Measurements from ENCODE around the gene SPOCK1.

SPOCK1 gene

DNA sequence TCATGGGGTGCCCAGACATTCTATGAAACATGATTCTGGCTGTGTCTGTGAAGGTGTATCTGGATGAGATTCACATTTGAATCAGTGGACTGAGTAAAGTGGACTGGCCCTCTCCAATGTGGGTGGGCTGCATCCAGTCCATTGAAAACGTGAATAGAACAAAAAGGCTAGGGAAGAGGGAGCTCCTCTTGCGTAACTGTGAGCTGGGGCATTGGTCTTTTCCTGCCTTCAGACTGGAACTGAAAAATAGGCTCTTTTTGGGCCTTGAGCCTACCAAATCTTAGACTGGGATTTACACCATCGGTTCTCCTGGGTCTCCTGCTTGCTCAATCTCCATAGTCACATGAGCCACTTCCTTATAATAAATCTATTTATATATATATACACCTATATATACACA lies 170.1 kb downstream of the SPOCK1 start:
- no peak for DNase-seq (ENCODE audit: low read depth)

DNA sequence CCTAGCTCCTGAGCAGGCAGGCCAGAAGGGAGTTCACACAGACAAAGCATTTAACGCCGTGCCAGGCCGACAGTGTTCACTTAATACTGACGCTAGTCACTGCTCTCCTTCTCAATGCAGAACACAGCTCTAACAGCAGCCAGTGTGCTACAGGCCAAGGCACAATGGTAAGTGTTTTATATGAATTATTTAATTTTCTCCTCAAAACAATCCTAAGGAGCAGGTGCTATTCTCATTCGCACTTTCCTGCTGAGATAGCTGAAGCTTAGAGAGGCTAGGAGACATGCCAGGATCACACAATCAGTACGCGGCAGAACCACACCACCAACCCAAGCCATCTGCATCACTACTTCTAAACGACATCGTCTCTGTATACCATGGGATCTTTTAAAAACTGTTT lies 170.7 kb downstream of the SPOCK1 start:
- no peak for DNase-seq (ENCODE audit: low read depth)

DNA sequence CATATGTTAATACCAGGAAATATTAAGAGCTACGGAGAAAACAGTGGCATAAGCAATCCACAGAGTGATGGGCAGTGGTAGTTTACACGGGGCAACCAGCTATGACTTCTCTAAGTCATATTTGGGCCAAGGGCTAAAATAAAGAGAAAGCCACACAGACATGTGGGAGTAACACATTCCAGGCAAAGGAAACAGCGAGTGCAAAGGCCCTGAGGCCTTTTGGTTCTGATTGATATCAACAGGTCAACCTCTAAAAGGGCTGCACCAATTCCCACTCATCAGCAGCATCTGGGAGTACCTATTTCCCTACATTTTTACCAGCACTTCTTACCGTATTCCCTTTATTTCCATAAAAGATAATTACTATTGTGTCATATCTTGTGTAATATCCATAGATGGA lies 173.4 kb downstream of the SPOCK1 start:
- DNase-seq (ENCODE audit: low read depth), result no peak

DNA sequence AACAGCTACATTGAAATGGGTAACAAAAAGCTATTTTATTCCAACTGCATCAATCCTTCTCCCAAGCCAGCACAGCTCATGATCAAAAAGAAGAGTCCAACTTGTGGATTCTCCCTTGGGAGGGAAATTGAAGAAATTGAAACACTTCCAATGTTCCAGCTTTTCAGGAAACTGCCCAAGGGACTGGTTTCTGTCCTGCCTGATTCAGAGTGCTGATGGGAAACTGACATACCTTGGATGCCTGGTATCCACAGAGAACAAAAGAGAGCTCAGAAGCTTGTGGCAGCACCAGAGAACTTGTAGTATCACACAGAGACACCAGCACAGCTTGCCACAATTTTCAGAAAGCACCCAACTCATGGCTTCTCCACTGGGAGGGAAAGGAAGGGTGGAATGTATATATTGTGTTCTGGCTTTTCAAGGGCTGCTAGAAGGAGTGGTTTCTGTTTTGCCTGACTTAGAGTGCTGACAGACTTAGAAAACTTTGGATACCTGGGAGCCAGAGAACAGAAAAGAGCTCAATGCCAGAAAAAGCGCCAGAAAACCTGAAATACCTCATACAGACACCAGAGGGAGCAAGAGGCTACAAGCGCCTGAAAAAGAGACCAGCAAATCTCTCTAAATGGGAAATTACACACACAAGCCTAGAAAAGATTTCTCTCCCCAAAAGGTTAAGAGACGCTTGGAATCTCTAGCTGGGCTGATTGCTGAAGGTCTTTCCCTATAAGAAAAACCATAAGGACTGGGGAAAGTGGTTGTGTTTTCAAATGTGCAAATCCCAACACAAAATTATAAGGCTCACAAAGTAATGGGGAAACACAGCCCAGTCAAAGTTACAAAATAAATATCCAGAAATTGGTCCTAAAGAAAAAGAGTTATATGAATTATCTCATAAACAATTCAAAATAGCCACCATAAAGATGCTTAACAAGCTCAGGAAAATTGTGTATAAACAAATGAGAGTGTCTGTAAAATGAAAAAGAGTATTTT lies 178.8 kb downstream of the SPOCK1 start:
- peak; percentile 3 for DNase-seq (ENCODE audit: low read depth)

DNA sequence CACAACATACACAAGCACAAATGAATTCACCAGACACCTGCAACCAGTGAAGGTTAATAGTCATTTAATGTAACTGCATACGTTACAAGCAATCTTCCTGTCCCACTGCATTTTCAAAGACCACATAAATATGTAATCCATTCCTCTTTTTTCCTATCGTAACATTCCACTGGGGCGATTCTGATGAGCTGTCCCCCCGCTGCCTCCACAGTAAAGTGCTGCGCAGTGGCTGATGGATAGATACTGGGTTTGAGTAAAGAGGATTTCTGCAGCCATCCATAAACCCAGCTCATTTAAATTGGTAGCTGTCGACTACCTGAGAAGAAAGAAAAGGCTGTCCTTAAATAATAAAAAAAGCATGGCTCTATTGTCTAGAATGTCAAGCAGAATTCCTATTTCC lies 181.1 kb downstream of the SPOCK1 start:
- no peak for DNase-seq (ENCODE audit: low read depth)

DNA sequence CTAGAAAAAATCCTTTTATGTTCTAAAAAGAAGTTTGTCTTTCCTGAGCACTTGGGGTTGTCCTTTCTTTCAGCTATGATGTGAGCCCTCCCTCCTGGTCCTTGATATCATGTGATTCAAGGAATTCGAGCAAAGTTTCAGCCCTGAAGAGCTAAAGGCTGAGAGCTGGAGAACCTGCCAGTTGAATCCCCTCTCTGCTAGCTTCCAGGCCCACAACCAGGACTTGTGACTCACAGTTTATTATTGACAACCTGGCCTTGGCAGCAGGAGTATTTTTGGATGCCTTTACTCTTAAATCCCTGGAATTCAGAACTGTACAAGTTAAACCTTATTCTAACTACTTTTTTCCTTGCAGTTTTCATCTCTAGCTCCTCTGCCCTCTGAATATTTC lies 182.8 kb downstream of the SPOCK1 start:
- no peak for DNase-seq (ENCODE audit: low read depth)

DNA sequence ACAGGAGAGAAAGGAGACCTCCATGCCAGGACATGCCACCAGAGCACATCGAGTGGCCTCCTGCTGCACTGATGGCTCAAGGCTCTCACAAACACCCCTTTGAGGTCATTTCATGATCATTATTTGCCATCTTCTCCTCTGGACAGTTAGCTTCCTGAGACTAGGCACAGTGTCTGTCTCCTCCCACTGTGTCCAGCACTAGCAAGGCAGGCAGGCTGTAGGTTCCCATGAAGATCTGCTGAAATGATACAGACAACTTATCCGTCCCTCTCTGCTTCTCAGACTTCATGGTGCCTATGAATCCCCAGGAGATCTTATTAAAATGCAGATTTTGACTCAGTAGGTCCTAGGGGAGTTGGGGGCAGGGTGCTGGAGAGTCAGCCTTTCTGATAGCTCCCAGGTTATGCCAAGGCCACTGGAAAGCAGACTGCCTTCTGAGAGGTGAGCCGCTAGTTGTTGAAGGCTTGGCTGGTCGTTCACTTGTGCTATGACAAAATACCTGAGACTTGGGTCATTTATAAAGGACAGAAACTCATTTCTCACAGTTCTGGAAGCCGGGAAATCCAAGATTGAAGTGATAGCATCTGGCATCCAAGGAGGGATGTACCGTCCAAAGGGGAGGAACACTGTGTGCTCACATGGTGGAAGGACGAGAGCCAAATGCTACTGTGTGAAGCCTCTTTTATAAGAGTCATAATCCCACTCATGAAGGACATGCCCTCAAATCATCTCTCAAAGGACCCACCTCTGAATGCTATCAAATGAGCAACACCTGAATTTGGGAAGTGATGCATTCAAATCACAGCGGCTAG lies 183.4 kb downstream of the SPOCK1 start:
- DNase-seq (ENCODE audit: low read depth), result no peak

DNA sequence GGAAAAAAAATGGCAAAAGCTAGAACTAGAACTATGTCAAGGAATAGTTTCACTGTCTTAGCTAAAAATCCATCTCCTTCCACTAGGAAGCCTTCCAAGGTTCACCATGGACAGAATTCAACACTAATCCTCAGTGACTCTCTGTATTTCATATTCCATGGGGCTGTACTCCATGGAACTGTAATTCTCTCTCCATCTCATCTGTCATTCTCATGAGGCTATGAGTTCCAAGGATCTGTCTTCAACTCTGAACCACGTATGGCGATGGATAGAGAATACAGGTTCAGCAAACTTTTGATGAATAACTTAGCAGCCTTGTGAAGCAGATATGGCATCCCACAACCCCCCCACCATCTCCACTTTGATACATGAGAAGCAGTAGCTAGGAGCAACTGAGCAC lies 184.0 kb downstream of the SPOCK1 start:
- no peak for DNase-seq (ENCODE audit: low read depth)

DNA sequence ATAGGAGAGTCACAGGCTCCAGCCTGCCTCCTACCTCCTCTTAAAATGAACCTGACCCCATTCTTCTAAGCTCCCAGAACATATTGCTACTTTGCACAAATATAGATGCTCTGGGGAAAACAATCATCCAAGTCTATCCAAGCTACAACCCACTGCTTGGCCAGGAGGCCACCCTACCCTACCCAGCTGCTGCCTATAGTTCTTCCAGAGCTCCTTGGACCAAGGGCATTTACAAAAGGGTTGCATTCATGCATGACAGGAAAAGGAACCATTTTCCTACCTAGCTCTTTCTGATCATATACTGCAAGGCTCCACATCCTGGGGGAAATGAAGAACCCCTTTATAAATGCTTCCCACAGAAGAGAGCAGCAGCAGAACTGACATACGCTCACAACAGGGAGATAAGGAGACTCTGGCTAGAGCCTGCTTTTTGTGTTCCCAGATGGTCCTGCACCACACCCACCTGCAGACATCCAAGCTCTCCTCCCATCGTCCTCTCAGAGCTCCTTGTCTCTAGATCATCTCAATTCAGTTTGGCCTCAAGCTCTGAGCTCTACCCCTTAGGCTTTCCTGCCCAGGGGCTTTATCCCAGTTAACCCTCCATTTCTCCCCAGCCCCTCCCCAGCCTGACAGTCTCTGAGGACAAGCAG lies 185.5 kb downstream of the SPOCK1 start:
- DNase-seq (ENCODE audit: low read depth), result no peak

DNA sequence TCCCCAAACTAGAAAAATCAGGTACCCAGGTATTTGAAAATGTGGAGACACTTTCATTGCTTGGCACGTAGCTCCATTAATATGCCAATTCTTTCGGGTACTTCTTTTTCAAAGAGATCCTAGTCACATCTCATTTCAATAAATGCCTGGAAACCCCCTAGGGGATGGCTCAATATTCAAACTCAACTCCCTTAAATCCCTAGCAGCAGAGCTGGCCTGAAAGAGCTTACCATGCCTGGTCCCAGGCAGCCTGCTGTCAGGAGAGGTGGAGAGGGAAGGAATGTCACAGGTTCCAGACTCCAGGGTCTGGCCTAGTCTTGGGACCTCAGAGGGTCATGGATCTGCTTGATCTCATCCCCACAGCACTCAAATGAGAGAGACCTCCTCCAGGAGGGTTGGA lies 187.1 kb downstream of the SPOCK1 start:
- DNase-seq (ENCODE audit: low read depth), result no peak

DNA sequence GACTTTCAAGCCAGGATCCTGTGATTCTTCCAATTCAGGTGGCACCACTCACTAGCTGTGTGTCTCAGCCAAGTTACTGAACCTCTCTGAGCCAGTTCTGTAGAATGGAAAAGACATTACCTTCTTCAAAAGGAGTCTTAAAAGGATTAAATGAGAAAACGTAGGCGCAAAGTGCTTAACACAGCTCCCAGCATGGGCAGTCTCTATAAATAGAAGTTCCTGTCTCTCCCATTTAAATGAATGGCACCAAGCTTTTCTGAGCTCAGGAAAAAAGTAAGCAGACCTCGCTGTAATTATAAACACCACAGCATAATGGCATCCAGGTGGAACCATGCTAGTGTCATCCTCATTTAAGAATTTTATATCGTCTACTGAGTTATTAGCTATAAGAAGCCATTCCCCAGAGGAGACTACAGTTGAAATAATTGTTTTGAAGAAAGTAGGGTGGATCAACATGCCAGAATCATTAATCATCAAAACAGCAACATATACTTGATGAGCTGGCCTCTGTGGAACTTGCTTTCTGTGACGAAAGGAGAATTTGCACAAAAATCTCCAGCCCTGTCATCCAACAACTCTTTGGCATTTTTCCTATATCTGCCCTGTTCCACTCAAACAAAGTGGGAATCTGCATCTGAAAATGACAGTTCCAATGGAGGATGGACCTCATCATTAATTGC lies 188.9 kb downstream of the SPOCK1 start:
- no peak for DNase-seq (ENCODE audit: low read depth)

DNA sequence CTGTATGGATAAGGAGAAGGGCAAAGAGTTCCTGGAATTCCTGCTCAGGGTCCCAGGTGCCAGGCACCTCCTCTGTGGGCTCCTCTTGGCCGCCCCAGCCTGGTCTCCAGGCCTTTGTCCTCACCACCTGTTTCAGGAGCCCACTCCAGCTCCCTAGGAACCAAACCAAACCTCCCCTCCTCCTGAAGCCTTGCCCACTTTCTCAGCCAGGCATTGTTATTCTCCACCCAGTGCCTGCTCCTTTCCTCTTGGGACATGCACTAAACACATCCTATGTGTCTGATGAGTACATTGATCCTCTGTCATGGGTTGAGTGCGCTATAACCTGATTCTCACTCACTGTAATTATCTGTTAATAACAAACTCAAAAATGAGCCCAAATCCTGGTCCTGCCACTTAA lies 189.8 kb downstream of the SPOCK1 start:
- no peak for DNase-seq (ENCODE audit: low read depth)

DNA sequence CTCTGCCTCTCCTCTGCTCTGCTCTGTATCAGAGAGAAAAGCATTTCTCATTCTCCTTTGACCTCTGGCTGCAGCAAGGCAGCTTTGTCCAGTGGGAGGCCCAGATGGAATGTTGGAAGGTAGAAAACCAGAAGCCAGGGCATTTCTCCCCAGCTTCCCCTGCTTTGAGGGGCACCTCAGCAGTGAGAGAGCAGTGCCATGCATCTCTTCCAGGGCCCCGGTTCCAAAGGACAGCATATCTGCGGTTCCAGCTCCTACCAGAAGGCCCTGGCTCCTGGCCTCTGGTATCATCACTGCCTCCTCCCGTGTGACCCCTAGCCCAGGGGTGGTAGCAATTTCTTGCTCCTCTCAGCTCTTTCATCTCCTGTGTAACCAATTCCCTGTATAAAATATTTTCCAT lies 190.8 kb downstream of the SPOCK1 start:
- DNase-seq (ENCODE audit: low read depth), result no peak

DNA sequence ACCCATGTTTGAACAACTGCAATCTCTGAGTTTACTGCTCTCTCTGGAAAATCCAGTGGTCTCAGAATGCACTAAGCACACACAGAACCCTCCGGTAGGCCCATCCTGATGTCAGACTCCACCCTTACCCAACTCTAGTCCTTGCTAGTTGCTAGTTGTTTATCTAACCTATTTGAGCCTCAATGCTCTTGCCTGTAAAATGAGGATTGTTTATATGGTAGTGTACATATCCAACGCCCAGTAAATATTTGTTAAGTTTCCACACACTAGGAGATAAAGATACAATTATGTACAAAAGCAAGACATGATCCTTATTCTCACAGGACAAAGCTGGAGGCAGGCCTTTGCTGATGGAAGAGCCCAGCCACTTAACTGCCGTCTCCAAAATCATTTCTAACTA lies 192.2 kb downstream of the SPOCK1 start:
- DNase-seq (ENCODE audit: low read depth), result no peak

DNA sequence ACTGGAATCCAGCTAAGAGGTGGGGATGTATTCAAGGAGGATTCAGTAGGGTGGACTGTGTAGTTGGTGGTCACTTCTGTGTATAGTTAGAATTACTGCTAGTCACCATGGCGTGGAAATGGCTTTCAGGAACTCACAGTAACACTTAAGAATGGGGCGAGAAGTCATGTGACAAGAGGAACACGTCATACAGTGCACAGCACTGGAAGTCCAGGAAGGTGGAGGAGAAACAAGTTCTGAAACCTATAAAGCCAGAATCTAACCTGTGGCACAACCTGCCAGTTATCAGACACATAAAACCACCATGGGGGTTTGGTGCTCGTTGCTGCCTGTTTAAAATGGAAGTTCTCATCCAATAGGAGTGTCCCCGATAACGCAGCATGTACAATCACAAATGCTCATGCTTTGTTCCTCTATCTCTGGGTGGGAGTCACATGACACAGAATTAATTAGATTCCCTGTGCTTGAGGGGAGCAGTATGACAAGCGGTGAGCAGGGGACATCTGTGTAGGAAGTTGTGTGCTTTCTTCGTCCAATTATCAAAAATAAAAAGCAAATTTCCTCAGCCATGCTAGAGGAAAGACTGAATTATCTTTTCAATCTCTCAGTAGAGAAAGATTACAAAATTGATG lies 193.0 kb downstream of the SPOCK1 start:
- no peak for DNase-seq (ENCODE audit: low read depth)

DNA sequence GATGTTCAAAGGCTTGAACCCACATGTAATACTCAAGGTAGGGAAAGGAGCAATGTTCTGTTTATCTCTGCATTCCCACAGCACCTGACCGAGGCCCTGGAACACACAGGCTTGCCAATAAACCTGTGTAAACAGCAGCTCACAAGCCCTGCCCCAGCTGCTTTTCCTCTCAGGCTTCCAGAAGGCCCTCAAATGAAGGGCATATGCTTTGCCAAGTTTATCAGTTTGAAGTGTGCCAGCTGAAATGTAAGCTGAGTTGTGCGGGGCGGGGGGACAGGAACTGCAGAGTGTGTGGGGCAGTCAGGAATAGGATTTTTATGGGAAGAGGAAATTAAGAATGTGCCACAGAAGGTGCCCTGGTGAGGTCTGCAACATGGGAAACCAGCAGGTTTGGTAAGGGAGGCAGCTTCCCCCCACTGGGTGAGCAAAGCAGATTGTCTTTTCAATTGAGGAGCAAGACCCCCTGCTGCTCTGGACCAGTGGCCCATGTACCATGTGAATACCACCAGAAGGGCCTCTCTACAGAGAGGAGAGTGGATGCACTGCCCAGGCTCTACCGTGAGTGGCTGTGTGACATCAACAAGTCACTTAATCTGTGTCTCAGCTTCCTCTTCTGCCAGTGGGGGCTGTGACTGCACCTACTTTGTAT lies 194.8 kb downstream of the SPOCK1 start:
- no peak for DNase-seq (ENCODE audit: low read depth)

DNA sequence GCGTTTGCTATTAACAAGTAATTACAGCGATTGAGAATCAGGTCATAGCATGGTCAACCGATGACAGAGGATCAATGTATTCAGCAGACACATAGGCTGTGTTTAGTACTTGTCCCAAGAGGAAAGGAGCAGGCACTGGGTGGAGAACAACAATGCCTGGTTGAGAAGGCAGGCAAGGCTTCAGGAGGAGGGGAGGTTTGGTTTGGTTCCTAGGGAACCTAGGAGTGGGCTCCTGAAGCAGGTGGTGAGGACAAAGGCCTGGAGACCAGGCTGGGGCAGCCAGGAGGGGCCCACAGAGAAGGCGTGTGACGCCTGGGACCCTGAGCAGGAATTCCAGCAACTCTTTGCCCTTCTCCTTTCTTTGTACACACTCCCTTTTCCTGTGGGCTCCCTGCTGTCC lies 195.6 kb downstream of the SPOCK1 start:
- DNase-seq (ENCODE audit: low read depth), result no peak

DNA sequence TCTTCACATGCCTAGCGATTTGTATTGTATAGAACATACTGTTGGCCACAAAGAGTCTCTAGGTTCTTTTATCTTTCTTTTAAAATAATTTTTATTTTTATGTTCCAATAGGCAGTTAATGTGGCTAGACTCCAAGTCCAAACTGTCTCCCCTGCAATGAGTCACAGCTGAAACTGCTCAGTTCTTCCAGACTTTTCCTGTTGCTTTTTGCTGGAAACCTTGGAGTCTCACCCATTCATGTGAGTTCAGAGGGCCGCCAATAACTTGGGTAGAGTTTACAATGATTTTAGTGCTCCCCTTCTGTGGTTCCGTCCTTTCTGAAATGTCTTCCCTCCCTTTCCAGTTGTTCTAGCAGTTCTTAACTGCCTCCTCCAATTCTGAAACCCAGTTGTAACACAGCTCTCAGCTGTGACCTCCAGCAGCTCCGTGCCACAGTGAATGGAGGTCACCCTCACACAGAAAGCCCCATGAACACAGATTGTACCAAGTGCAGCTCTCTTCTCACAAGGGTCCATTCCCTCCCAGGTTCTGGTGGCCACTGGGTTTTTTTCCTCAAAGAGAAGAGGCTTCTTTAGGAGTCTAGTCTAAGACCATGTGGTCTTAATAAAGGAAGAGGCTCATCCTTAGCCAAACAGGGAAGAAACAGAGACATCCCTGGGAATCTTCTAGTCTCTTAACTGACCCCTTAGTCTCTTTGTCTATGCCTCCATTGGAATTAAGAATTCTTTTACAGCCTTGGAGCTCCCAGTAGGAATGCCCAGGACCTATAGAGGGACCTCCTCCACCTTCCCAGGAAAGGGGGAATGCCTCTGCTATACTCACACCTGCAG lies 198.5 kb downstream of the SPOCK1 start:
- no peak for DNase-seq (ENCODE audit: low read depth)

DNA sequence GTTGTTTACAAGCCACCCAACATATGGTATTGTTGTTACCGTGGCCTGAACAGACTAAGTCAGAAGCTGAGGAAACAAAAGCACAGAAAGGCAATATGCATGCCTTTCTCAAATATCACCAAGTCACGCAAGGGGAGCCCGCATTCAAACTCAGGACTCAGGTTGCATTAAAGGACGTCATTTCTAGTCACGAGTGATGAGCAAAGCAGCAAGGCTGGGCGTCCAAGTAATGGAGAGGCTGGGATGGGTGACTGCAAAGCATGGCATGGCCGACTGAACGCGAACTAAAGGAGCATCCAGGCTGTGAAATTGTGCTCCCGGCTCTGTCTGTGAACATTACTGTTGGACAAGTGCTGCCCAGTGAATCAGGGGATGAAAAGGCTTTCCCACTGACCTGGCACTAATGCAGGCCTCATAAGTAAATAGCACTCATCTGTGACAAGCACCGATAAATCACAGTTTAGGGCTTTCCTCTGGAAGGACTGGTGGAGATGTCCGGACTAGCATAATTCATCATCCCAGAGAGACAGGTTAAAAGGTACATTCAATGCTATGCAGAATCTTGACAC lies 202.8 kb downstream of the SPOCK1 start:
- DNase-seq (ENCODE audit: low read depth), result no peak

DNA sequence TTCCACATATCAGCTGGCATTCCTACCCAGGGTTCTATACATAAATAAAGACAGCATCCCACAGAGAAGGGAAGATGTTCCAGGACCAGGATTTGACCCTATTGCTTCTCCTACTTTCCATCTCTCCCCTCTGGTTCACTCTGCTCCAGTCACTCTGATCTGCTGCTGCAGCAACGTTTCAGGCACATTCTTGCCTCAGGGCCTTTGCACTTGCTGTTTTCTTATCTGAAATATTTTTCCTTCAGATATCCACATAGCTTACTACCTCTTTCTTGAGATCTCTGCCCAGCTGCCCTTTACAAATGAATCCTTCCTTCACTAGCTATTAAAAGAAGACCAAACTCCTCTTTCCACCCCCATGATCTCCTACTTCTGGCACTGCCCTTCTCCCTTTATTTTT lies 204.5 kb downstream of the SPOCK1 start:
- DNase-seq (ENCODE audit: low read depth), result no peak

Measured in activated T-cell treated with anti-CD3 and anti-CD28 coated beads for 24 hours (primary cell).